GM10248 (cell line): ENCODE results near the gene TRIM32.

Experiments
- CTCF ChIA-PET: fragments of 300-600 bp; sonication (Branson Sonifier 250); formaldehyde crosslinking; extraction: SDS; loops from one replicate; lab custom pipeline; 2021; ENCODE audit warnings: antibody characterized with exemption; lab: Yijun Ruan, JAX
- POLR2A ChIA-PET: fragments of 350-650 bp; sonication (Branson Sonifier 250); formaldehyde crosslinking; extraction: SDS; loops from one replicate; lab custom pipeline; 2020; ENCODE audit warnings: antibody characterized with exemption; lab: Yijun Ruan, JAX
- DNase-seq: peaks from one replicate; pipeline ENCODE4 v3.0.0; 2012; ENCODE audit errors: extremely low spot score
- TF ChIP-seq, protein P1 (sequence below): IDR thresholded peaks from 2 replicates; pipeline ENCODE4 v1.5.1; 2012; ENCODE audit warnings: mild to moderate bottlenecking, low read depth; ENCODE audit errors: extremely low read depth, missing control alignments, control extremely low read depth

TRIM32 gene

GRCh38 chr9:116737152-116737546 is 50.0 kb downstream of the TRIM32 start:
- DNase-seq: peak; percentile 82
- ChIA-PET CTCF (interaction anchor here (0.6 to 6.9 kb wide), 51 partner anchors 8 to 1144 kb away, joined by 3 to 242 read pairs (median 4); partner anchors contain the start of gene TRIM32), POLR2A (no interaction called here)
- TF ChIP-seq, protein P1, sequence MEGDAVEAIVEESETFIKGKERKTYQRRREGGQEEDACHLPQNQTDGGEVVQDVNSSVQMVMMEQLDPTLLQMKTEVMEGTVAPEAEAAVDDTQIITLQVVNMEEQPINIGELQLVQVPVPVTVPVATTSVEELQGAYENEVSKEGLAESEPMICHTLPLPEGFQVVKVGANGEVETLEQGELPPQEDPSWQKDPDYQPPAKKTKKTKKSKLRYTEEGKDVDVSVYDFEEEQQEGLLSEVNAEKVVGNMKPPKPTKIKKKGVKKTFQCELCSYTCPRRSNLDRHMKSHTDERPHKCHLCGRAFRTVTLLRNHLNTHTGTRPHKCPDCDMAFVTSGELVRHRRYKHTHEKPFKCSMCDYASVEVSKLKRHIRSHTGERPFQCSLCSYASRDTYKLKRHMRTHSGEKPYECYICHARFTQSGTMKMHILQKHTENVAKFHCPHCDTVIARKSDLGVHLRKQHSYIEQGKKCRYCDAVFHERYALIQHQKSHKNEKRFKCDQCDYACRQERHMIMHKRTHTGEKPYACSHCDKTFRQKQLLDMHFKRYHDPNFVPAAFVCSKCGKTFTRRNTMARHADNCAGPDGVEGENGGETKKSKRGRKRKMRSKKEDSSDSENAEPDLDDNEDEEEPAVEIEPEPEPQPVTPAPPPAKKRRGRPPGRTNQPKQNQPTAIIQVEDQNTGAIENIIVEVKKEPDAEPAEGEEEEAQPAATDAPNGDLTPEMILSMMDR: peak; percentile 91

DNA sequence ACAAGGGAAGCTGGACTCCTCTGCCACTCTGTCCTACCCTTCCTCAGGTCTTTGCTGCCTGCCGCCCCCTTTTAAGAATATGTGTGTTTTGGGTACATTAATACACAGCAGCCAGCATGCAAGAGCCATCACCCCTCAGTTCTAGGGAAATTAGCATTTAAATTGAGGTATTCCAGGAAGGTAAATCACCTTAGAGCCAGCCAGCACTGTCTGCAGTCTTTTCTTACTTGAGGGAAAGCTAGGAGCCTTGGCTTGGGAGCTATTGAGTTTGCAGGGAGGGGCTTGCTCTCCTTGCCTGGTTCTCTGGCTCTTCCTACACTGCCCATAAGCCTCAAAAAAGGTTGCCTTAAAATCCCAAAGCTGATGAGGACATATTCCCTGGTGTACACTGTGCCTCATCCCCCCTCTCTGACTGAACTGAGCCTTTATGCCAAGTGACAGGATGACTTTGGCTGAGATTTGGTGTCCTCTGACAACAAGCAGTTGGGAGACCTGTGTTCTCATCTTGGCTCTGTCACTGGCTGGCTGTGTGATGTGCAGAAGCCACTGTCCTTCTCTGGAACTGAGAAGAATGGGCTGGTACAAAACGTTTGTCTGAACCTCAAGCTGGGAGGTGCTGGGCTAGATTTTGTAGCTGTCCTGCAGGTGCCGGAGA is 54.1 kb downstream of the TRIM32 start:
- POLR2A ChIA-PET: no interaction called here
- no peak for DNase-seq
- CTCF ChIA-PET: interaction anchor here (1.3 to 6.9 kb wide), 6 partner anchors 9 to 668 kb away, joined by 4 to 87 read pairs (median 6); no protein-coding TSS in a partner anchor
- TF ChIP-seq, protein P1: no peak

DNA sequence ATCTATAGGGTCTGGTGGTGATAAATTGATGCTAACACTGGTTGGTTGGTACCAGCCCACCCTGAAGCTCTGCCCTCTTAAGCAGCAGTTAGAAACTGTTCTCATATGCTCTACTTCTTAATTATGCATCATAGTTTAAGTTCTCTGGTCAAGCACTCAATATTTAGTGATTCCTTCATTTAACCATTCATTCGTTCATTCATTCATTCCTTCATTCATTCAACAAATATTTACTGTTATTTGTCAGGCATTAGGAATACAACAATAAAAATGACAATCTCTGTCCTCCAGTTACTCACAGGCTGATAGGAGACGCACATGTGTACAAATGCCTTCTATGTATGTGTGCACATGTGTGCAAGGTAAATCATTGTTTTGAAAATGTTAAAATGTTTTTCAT is 54.6 kb downstream of the TRIM32 start:
- ChIA-PET CTCF (interaction anchor here (1.3 to 6.0 kb wide), 5 partner anchors 8 to 668 kb away, joined by 4 to 37 read pairs (median 4); no protein-coding TSS in a partner anchor), POLR2A (no interaction called here)
- DNase-seq: no peak
- TF ChIP-seq, protein P1: no peak

- ChIA-PET CTCF (interaction anchor here (1.1 to 2.5 kb wide), 5 partner anchors 8 to 111 kb away, joined by 4 to 16 read pairs (median 5); no protein-coding TSS in a partner anchor), POLR2A (no interaction called here)
- TF ChIP-seq, protein P1: no peak
- no peak for DNase-seq
These were observed 62.1 kb downstream of the TRIM32 start for GRCh38 chr9:116749176-116749575.

DNA sequence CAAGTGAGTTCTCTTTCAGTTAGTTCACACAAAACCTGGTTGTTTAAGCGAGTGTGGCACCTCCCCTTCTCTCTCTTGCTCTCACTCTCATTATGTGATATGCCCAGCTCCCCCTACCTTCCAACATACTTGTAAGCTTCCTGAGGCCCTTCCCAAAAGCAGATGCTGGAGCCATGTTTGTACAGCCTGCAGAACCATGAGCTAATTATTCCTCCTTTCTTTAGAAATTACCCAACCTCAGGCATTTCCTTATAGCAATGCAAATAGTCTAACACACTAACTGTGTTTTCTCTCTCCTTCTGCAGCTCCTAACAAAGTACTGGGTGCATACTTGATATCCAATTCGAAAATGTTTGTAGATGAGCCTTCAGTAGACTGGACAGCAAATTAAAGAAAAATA is 62.7 kb downstream of the TRIM32 start:
- no peak for DNase-seq
- POLR2A ChIA-PET: no interaction called here
- CTCF ChIA-PET: interaction anchor here (1.1 to 2.5 kb wide), 4 partner anchors 8 to 111 kb away, joined by 4 to 16 read pairs (median 8); no protein-coding TSS in a partner anchor
- TF ChIP-seq, protein P1: no peak

- ChIA-PET CTCF (interaction anchor here (1.1 to 2.5 kb wide), 4 partner anchors 9 to 110 kb away, joined by 4 to 16 read pairs (median 8); no protein-coding TSS in a partner anchor), POLR2A (no interaction called here)
These were observed 63.4 kb downstream of the TRIM32 start for GRCh38 chr9:116750510-116750909.

More at GRCh38 chr9:116750510-116750909, 63.4 kb downstream of the TRIM32 start:
- TF ChIP-seq, protein P1: no peak
- DNase-seq: no peak
